Measurements from ENCODE around the gene FARP1. TPM values are rescaled to one million over a fixed set of nuclear protein-coding genes. Genes with fewer than 3 reads are reported as not detected.
A peak's percentile ranks its signal among the peaks of the same experiment; 100 is the strongest.

Gene FARP1
- total and polyA plus RNA-seq, 2 of the 13 experiments (the other 11 are each of a cell fraction or from before 2014, with no cell fraction given), result 70.6 to 126 TPM

DNA sequence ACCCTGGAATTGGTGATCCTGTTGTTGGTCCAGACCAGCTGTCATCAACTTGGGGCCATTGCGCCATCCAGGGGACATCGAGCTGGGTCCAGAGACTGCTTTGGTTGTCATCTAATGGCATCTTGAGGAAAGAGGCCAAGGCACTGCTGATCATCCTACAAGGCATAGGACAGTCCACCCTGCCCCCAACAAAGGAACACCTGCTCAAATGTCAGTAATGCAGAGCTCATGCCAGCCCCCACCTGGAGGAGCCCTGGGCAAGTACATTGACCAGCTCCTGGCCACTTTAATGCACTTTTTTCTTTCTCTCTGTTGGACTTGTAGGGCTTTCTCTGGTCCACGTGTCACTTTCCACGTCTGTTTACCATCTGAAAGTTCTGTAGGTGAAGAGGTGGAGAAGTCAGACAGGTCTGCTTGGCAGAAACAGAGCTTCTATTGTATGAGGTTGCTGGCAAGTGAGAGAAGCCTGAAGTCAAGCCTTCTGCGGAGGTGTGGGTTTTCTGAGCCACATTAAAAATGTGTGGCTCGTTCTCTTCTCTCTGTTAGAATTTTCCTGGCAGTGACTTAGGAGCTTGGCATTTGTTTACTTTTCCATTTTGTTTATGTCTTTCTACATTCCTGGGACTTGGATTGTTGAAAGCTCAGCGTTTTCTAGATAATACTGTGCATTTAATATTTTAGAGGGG is 158.2 kb downstream of the FARP1 start (continued):
- TF ChIP-seq, protein P1, sequence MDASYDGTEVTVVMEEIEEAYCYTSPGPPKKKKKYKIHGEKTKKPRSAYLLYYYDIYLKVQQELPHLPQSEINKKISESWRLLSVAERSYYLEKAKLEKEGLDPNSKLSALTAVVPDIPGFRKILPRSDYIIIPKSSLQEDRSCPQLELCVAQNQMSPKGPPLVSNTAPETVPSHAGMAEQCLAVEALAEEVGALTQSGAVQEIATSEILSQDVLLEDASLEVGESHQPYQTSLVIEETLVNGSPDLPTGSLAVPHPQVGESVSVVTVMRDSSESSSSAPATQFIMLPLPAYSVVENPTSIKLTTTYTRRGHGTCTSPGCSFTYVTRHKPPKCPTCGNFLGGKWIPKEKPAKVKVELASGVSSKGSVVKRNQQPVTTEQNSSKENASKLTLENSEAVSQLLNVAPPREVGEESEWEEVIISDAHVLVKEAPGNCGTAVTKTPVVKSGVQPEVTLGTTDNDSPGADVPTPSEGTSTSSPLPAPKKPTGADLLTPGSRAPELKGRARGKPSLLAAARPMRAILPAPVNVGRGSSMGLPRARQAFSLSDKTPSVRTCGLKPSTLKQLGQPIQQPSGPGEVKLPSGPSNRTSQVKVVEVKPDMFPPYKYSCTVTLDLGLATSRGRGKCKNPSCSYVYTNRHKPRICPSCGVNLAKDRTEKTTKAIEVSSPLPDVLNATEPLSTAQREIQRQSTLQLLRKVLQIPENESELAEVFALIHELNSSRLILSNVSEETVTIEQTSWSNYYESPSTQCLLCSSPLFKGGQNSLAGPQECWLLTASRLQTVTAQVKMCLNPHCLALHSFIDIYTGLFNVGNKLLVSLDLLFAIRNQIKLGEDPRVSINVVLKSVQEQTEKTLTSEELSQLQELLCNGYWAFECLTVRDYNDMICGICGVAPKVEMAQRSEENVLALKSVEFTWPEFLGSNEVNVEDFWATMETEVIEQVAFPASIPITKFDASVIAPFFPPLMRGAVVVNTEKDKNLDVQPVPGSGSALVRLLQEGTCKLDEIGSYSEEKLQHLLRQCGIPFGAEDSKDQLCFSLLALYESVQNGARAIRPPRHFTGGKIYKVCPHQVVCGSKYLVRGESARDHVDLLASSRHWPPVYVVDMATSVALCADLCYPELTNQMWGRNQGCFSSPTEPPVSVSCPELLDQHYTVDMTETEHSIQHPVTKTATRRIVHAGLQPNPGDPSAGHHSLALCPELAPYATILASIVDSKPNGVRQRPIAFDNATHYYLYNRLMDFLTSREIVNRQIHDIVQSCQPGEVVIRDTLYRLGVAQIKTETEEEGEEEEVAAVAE (CRISPR knock-in tag; IDR thresholded peaks at IDR 0.05; ENCODE audit: borderline replicate concordance), result 0 out of 2 replicates have a peak, but pooled peaks have one; percentile 33
- TF ChIP-seq, protein P2, sequence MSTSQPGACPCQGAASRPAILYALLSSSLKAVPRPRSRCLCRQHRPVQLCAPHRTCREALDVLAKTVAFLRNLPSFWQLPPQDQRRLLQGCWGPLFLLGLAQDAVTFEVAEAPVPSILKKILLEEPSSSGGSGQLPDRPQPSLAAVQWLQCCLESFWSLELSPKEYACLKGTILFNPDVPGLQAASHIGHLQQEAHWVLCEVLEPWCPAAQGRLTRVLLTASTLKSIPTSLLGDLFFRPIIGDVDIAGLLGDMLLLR (CRISPR knock-in tag; IDR thresholded peaks at IDR 0.05), result no peak
- TF ChIP-seq ZMYM4 (CRISPR knock-in tag; IDR thresholded peaks at IDR 0.05), result peak; percentile 63
- 0 out of 2 replicates have a peak, but pooled peaks have one; percentile 19 for TF ChIP-seq ZMYM2 (CRISPR knock-in tag; IDR thresholded peaks at IDR 0.05)
- TF ChIP-seq MTA1 (CRISPR knock-in tag; IDR thresholded peaks at IDR 0.05; ENCODE audit: borderline replicate concordance), result peak; percentile 89; the same call in 1 of the 2 replicates
- TF ChIP-seq ZNF550 (CRISPR knock-in tag; IDR thresholded peaks at IDR 0.05; ENCODE audit: borderline replicate concordance), result no peak
- TF ChIP-seq RFXANK (CRISPR knock-in tag; IDR thresholded peaks at IDR 0.05), result no peak
- TF ChIP-seq, protein P3, sequence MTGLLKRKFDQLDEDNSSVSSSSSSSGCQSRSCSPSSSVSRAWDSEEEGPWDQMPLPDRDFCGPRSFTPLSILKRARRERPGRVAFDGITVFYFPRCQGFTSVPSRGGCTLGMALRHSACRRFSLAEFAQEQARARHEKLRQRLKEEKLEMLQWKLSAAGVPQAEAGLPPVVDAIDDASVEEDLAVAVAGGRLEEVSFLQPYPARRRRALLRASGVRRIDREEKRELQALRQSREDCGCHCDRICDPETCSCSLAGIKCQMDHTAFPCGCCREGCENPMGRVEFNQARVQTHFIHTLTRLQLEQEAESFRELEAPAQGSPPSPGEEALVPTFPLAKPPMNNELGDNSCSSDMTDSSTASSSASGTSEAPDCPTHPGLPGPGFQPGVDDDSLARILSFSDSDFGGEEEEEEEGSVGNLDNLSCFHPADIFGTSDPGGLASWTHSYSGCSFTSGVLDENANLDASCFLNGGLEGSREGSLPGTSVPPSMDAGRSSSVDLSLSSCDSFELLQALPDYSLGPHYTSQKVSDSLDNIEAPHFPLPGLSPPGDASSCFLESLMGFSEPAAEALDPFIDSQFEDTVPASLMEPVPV (CRISPR knock-in tag; IDR thresholded peaks at IDR 0.05), result no peak
- TF ChIP-seq, protein P4, sequence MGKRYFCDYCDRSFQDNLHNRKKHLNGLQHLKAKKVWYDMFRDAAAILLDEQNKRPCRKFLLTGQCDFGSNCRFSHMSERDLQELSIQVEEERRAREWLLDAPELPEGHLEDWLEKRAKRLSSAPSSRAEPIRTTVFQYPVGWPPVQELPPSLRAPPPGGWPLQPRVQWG (CRISPR knock-in tag; IDR thresholded peaks at IDR 0.05; ENCODE audit: borderline replicate concordance, low read depth), result no peak
- TF ChIP-seq ZNF598 (CRISPR knock-in tag; IDR thresholded peaks at IDR 0.05; ENCODE audit: borderline replicate concordance), result no peak
- no peak for TF ChIP-seq CAMTA2 (CRISPR knock-in tag; IDR thresholded peaks at IDR 0.05; ENCODE audit: borderline replicate concordance)
- no peak for TF ChIP-seq ZBTB7A (CRISPR knock-in tag; IDR thresholded peaks at IDR 0.05)
- no peak for TF ChIP-seq GLI4 (CRISPR knock-in tag; IDR thresholded peaks at IDR 0.05; ENCODE audit: borderline replicate concordance)
- TF ChIP-seq SMAD1 (CRISPR knock-in tag; IDR thresholded peaks at IDR 0.05; ENCODE audit: borderline replicate concordance, low read depth), result no peak
- TF ChIP-seq HCFC1 (IDR thresholded peaks at IDR 0.05; ENCODE audit: low read depth, low read length), result no peak
- TF ChIP-seq, protein P5, sequence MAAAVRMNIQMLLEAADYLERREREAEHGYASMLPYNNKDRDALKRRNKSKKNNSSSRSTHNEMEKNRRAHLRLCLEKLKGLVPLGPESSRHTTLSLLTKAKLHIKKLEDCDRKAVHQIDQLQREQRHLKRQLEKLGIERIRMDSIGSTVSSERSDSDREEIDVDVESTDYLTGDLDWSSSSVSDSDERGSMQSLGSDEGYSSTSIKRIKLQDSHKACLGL (CRISPR knock-in tag; IDR thresholded peaks at IDR 0.05), result no peak
- no peak for TF ChIP-seq U2AF2 (IDR thresholded peaks at IDR 0.05; ENCODE audit: low read depth, low read length)

All from HepG2 (cell line).